Tibial nerve (tissue), 4 donors: ENCODE measurements around the gene COG5.

Experiments used
- CTCF ChIP-seq, 5 experiments: fragments of 200-600 bp in 3 of 5; fragments of 450-650 bp in 2 of 5; sonication (generic) in 3 of 5; IDR thresholded peaks; one replicate each; pipeline ENCODE4 v1.5.1; 2016 to 2019; ENCODE audit warnings: antibody characterized with exemption in 5 of 5, mild to moderate bottlenecking in 3 of 5, moderate library complexity in 2 of 5
- EP300 ChIP-seq, 2 donors: sonication (generic); formaldehyde crosslinking; IDR thresholded peaks; one replicate each; pipeline ENCODE4 v1.6.1; 2017; ENCODE audit warnings: antibody characterized with exemption in 2 of 2, mild to moderate bottlenecking in 1 of 2
- POLR2A ChIP-seq, 2 donors: fragments of 450-650 bp; IDR thresholded peaks; one replicate each; pipeline ENCODE4 v1.6.1; 2017; ENCODE audit warnings: antibody characterized with exemption in 2 of 2, mild to moderate bottlenecking in 2 of 2, moderate library complexity in 2 of 2

- TF ChIP-seq CTCF (IDR thresholded peaks at IDR 0.05): no peak
- TF ChIP-seq EP300 (IDR thresholded peaks at IDR 0.05): no peak
- TF ChIP-seq POLR2A (IDR thresholded peaks at IDR 0.05): no peak
Measured at GRCh38 chr7:107234436-107234835, 329.3 kb downstream of the COG5 start.
